Amniotic epithelial cell (primary cell): ENCODE data around the gene PIK3R3.
"Not testable (repeated sequence)": the region's sequence is repeated elsewhere in the genome, so short reads cannot be mapped to it uniquely, and the experiment has no call there.

Experiments
- DNase-seq: peaks from one replicate; pipeline ENCODE4 v3.0.0-alpha.2; 2010; ENCODE audit warnings: low read depth

PIK3R3 gene

GRCh38 chr1:46102769-46103476, 29.5 kb downstream of the PIK3R3 start:
- no peak for DNase-seq

DNA sequence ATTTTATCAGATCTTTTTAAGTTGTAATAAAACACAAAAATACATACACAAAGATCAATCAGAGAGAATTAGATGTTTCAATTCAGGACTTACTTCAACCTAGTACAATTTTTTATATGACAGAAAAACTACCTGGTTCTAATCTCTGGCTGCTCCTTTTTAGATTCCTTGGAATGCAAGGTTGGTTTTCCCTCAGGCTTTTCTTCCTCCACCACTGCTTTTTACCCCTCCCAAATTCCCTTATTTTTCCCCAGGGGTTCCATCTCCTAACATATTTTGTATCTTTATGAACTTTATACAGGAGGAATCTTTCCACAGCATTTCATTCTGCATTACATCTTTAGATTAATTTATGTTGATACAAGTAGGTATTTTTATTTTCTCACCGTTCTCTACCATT, 33.2 kb downstream of the PIK3R3 start:
- no peak for DNase-seq

DNA sequence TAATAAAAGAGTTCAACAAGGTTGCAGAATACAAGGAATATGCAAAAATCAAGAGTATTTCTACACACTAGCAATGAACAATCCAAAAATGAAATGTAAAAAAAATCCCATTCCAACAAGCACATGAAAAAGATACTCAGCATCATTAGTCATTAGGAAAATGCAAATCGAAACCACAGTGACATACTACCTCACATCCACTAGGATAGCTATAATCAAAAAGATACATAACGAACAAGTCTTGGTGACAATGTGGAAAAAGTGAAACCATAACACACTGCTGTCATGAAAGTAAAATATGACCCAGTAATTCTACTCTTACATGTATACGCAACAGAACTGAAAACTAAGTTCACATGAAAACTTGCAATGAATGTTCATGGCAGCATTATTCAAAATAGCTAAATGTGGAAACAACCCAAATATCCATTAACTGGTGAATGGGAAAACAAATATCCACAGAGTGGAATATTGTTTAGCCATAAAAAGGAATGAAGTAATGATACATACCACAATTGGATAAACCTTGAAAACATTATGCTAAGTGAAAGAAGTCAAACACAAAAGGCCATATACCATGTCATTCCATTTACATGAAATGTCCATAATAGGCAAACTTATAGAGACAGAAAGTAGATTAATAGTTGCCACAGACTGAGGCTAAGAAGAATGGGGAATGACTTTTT, 34.3 kb downstream of the PIK3R3 start:
- DNase-seq, result no peak

DNA sequence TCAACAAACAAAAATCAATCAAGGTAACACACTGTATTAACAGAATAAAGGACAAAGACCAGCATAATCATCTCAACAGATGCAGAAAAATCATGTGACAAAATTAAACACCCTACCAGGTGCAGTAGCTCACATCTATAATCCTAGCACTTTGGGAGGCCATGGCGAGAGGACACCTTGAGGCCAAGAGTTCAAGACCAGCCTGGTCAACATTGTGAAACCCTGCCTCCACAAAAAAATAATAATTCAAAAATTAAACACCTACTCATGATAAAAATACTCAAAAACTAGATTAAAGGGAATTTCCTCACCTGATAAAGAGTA, 35.3 kb downstream of the PIK3R3 start:
- DNase-seq, result no peak

DNA sequence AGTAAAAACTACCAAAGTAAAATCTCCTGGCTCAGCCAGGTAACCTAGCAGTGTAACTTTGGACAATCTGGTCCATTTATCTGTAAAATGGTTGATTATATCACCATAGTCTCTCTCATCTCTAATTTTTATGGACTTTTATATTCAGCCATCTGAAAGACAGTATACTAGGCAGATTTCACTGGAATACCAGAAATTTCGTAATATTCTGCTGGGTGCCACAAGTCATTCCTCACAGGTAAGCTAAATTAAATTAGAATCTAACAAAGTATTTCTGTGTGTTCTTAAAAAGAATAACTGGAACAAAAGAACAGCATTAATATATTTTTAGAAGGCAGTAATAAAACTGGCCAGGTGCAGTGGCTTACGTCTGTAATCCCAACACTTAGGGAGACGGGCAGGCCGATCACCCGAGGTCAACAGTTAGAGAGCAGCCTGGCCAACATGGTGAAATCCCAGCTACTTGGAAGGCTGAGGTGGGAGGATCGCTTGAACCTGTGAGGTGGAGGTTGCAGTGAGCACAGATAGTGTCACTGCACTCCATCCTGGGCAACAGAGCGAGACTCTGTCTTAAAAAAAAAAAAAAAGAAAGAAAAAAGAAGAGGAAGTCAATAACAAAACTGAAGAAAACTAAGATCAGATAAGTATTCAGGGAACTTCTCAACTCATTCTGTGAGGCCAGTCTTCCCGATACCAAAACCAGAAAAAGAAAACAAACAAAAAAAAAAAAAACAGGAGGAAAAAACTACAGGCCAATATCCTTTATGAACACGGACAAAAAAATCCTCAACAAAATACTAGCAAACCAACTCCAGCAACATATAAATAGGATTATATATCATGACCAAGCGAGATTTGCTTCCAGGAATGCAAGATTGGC, 35.9 kb downstream of the PIK3R3 start:
- no peak for DNase-seq

DNA sequence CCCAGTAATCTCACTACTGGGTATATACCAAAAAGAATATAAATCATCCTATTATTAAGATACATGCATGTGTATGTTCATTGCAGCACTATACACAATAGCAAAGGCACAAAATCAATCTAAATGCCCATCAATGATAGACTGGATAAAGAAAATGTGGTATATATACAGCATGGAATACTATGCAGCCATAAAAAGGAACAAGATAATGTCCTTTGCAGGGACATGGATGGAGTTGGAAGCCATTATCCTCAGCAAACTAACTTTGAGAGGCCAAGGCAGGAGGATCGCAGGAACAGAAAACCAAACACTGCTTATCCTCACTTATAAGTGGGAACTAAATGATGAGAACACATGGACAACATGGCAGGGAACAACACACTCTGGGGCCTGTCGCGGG, 37.3 kb downstream of the PIK3R3 start:
- not testable (repeated sequence) for DNase-seq

- no peak for DNase-seq
Measured at GRCh38 chr1:46094471-46095005, 37.9 kb downstream of the PIK3R3 start.

DNA sequence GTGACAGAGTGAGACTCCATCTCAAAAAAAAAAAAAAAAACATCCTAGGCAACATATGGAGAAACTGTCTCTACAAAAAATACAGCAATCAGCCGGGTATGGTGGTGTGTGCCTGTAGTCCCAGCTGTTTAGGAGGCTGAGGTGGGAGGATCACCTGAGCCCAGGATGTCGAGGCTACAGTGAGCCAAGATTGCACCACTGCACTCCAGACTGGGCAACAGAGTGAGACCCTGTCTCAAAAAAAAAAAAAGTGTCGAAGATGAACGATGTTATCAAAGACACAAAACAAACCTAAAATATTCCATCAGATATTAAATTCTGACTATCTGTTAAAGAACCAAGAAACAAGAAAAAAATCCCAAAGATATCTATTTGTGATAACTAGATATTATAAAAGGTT, 38.6 kb downstream of the PIK3R3 start:
- DNase-seq, result not testable (repeated sequence)

DNA sequence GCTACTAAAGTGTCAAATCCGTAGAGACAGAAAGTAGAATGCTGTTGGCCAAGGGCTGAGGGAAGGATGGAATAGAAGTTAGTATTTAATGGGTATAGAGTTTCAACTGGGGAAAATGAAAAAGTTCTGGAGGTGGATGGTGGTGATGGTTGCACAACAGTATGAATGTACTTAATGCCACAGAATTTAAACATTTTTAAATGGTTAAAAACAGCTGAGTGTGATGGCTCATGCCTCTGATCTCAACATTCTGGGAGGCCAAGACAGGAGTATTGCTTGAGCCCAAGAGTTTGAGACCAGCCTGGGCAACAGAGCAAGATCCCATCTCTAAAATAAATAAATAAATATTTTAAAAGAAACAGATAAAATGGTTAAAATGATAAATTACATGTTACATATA, 44.5 kb downstream of the PIK3R3 start:
- no peak for DNase-seq

DNA sequence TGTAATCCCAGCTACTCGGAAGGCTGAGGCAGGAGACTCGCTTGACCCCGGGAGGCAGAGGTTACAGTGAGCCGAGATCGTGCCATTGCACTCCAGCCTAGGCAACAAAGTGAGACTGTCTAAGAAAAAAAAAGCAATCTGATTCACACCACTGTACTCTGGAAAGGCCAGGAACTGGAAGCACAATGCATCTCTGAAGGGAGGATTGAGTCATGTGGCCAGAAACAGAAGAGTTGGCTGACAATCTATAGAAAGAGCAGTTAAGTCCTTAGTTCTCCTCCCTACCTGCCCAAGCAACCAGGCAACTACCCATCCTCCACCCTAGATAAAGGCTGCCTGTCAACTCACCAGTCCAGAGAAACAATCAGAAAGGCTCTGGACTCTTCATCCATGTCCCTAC, 45.9 kb downstream of the PIK3R3 start:
- DNase-seq, result no peak

DNA sequence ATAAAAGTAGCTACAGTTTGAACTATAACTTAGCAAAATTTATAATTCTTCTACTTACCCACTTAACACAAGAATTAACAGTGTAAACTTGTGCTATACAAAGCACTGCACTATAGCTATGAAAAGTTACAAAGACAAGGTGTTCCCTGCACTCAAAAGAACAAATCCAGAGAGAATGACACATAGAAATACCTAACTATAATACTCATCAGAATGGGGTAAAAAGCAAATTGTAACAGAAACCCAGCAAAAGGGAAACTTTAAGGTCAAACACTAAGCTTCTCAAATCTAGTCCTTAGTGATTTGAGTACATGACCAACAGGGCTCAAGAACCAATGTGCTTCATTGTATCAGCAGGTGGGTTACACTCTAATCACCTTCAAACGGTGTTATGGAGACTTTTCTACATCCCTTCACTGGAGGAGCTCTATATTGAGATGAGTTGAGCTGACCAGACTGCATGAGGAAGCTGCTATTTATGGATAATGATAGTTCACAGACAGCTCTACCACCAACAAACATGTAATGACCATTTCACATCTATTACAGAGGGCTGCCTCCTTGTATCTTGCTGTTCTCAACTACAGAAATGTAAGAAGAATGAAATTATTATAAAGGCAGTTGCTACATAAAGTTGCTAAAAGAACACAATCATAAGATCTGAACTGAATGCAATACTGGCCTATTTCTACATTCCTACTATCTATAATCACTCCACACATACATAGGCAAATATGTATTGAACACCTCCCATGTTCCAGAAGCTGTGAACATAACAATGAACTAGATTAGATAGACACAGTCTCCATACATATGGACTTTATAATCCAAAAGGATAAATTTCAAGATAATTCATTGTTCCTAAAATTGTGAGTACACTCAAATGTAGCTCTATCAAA, 47.6 kb downstream of the PIK3R3 start:
- DNase-seq, result peak; percentile 26

DNA sequence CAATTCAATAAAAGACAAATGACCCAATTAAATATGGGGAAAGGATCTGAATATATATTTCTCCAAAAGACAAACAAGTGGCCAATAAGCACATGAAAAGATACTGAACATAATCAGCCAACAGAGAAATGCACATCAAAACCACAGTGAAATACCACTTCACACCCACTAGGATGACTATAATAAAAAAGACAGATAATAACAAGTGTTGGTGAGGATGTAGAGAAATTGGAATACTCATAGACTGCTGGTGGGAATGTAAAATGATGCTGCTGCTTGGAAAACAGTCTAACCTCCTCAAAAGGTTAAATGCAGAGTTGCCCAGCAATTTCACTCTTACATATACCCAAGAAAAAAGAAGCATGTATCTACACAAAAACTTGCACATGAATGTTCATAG, 48.9 kb downstream of the PIK3R3 start:
- DNase-seq, result no peak

- DNase-seq, result no peak
Measured at GRCh38 chr1:46081619-46082018, 50.8 kb downstream of the PIK3R3 start.

- no peak for DNase-seq
Measured at GRCh38 chr1:46081206-46081605, 51.2 kb downstream of the PIK3R3 start.

- DNase-seq, result no peak
Measured at GRCh38 chr1:46080257-46080656, 52.2 kb downstream of the PIK3R3 start.

GRCh38 chr1:46077644-46078043, 54.8 kb downstream of the PIK3R3 start:
- DNase-seq, result no peak

DNA sequence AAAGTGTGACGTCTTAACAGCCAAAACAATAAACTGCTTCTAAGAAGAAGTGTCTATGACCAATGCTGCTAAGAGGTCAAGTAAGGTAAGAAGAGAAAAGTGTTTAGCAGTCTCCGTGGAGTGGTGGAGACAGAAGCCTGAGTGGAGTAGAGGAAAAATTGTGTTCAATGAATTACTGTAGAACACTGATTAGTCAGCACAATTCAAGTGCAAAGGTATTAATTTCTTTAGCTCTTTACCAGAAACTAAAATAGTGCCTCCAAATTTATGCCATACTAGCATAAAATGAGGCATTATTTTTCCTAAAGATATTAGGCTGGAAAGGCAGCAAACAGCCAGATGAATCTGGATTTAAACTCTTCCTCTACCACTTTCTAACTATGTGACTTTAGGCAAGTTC, 56.1 kb downstream of the PIK3R3 start:
- DNase-seq, result no peak

- no peak for DNase-seq
Measured at GRCh38 chr1:46072975-46073374, 59.5 kb downstream of the PIK3R3 start.

DNA sequence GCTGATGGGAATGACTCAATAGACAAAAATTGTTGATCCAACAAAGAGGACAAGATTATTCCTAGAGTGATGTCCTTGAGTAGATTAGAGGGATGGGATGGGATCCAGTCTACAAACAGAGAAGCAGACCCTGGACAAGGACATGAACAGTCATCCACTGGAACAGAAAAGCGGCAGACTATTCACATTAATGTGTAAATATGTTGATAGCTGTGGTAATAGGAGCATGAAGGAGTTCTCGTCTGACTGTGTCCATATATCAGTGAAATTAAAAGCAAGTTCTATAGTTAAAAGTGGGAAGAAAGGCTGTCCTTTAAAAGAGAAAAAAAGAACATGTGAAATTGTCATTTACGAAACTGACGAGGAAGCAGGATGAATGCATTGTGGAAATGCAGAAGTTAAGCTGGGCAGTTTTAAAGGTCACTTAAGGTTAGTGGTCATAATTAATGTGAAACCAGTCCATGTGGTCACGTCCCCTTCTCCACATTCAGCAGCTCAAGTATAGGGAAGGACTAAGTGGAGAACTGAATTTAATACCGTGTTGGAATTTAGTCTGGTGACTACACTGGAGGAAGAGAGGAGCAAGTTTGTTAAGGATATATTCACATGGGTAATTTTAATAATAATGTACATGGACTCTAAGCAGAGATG, 62.1 kb downstream of the PIK3R3 start:
- no peak for DNase-seq

DNA sequence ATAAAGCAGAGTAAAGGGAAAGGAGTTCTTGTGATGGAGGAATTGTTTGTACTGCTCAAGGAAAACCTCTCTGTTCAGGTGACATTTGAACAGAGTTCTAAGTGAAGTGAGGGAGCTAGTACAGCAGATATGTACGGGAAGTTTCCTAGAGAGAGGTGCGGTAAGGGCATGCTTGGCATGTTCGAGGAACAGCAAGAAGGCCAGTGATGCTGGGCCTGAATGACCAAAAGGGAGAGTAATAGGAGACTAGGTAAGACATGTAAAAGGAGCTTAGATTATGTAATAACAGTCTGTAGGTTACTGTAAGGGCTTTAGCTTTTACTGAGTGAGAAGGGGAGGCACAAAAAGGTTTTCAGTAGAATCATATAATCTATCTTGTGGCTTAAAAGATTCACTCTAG, 63.9 kb downstream of the PIK3R3 start:
- no peak for DNase-seq

- peak; percentile 15 for DNase-seq
Measured at GRCh38 chr1:46067652-46068051, 64.8 kb downstream of the PIK3R3 start.
